ENCODE measurements around the gene OR8D2. TPM values are rescaled to one million over a fixed set of nuclear protein-coding genes. Genes with fewer than 3 reads are reported as not detected.

OR8D2 gene
- not detected for polyA plus RNA-seq (2013, experiment 1 of 2)
- not detected for polyA plus RNA-seq (2013, experiment 2 of 2)

GRCh38 chr11:124320097-124320496 lies at the start of gene OR8D2:
OR8D2 (minus strand) TSS chr11:124320197; CDS start chr11:124320197, 0 bp downstream.
- no peak within 1 kb of the TSS for H3K18ac ChIP-seq (ENCODE audit: low read length)
- H3K9me3 ChIP-seq (replicated peaks in 1 of 2; ENCODE audit: control insufficient read depth in 2 of 2, insufficient read depth in 1 of 2, low read depth in 1 of 2, low read length in 2 of 2), result no peaks in the 10 kb centered on the region
- WGBS, 2 donors (ENCODE audit: extremely low coverage in 2 of 2, insufficient read length in 2 of 2, insufficient replicate concordance in 1 of 2), result no CpG with 5 or more reads among the region's 1 CpG
- no peak for DNase-seq (ENCODE audit: low spot score)
- no peak within 1 kb of the TSS for H2AFZ ChIP-seq (ENCODE audit: low read length)
- no peak within 1 kb of the TSS for H3K9ac ChIP-seq (ENCODE audit: low read depth, low read length, poor library complexity)
- no peak within 1 kb of the TSS for H3K4ac ChIP-seq (ENCODE audit: low read length)
- H3K27me3 ChIP-seq (ENCODE audit: control insufficient read depth in 3 of 3, insufficient read depth in 3 of 3, low read depth in 1 of 3, low read length in 3 of 3), result no peaks in the 10 kb centered on the region
- no peak within 1 kb of the TSS for H3K23ac ChIP-seq (ENCODE audit: low read depth, low read length, poor library complexity)
- H2AK5ac ChIP-seq (ENCODE audit: low read depth, low read length), result no peak within 1 kb of the TSS
- H2BK12ac ChIP-seq (ENCODE audit: low read length), result no peak within 1 kb of the TSS
- H4K8ac ChIP-seq (ENCODE audit: low read depth, low read length), result no peak within 1 kb of the TSS
- no peaks in the 10 kb centered on the region for H3K79me1 ChIP-seq (ENCODE audit: low read depth, low read length)
- no peaks in the 10 kb centered on the region for H3K4me1 ChIP-seq (ENCODE audit: control insufficient read depth in 2 of 2, insufficient read depth in 1 of 2, low read depth in 1 of 2, low read length in 2 of 2)
- no peak within 1 kb of the TSS for H2BK120ac ChIP-seq (ENCODE audit: low read depth, low read length)
- H3K14ac ChIP-seq (ENCODE audit: low read length), result no peak within 1 kb of the TSS
- no peak within 1 kb of the TSS for H3K4me3 ChIP-seq (ENCODE audit: low read length in 2 of 2)
- H2BK5ac ChIP-seq (ENCODE audit: low read length), result no peak within 1 kb of the TSS
- no peak within 1 kb of the TSS for H4K91ac ChIP-seq (ENCODE audit: low read depth, low read length, poor library complexity)
- H2BK15ac ChIP-seq (ENCODE audit: low read length), result no peak within 1 kb of the TSS
- no peaks in the 10 kb centered on the region for H3K36me3 ChIP-seq (replicated peaks in 1 of 2; ENCODE audit: control insufficient read depth in 2 of 2, insufficient read depth in 2 of 2, low read length in 2 of 2)
- no peak within 1 kb of the TSS for H3K27ac ChIP-seq (replicated peaks; ENCODE audit: low read length)
- H3K4me2 ChIP-seq (ENCODE audit: insufficient read depth, low read length, poor library complexity, severe bottlenecking), result no peak within 1 kb of the TSS

GRCh38 chr11:124359566-124359965 lies 39.6 kb upstream of the OR8D2 start:
- H3K4ac ChIP-seq (ENCODE audit: low read length), result no peak overlapping the region
- H3K79me1 ChIP-seq (ENCODE audit: low read depth, low read length), result no peaks in the 10 kb centered on the region
- H3K27ac ChIP-seq (replicated peaks; ENCODE audit: low read length), result no peak overlapping the region
- no peaks in the 10 kb centered on the region for H3K27me3 ChIP-seq (ENCODE audit: control insufficient read depth in 3 of 3, insufficient read depth in 3 of 3, low read depth in 1 of 3, low read length in 3 of 3)
- no peak overlapping the region for H2AFZ ChIP-seq (ENCODE audit: low read length)
- H2BK12ac ChIP-seq (ENCODE audit: low read length), result no peak overlapping the region
- no peak overlapping the region for H2BK15ac ChIP-seq (ENCODE audit: low read length)
- H4K8ac ChIP-seq (ENCODE audit: low read depth, low read length), result no peak overlapping the region
- no peak overlapping the region for H3K4me3 ChIP-seq (ENCODE audit: low read length in 2 of 2)
- H3K9me3 ChIP-seq (replicated peaks in 1 of 2; ENCODE audit: control insufficient read depth in 2 of 2, insufficient read depth in 1 of 2, low read depth in 1 of 2, low read length in 2 of 2), result no peaks in the 10 kb centered on the region
- H3K4me2 ChIP-seq (ENCODE audit: insufficient read depth, low read length, poor library complexity, severe bottlenecking), result no peak overlapping the region
- H3K23ac ChIP-seq (ENCODE audit: low read depth, low read length, poor library complexity), result no peak overlapping the region
- H3K14ac ChIP-seq (ENCODE audit: low read length), result no peak overlapping the region
- H3K4me1 ChIP-seq (ENCODE audit: control insufficient read depth in 2 of 2, insufficient read depth in 1 of 2, low read depth in 1 of 2, low read length in 2 of 2), result no peaks in the 10 kb centered on the region
- H3K9ac ChIP-seq (ENCODE audit: low read depth, low read length, poor library complexity), result no peak overlapping the region
- H2BK5ac ChIP-seq (ENCODE audit: low read length), result no peak overlapping the region
- H3K36me3 ChIP-seq (replicated peaks in 1 of 2; ENCODE audit: control insufficient read depth in 2 of 2, insufficient read depth in 2 of 2, low read length in 2 of 2), result no peaks in the 10 kb centered on the region
- no peak for DNase-seq (ENCODE audit: low spot score)
- no peak overlapping the region for H2BK120ac ChIP-seq (ENCODE audit: low read depth, low read length)
- no peak overlapping the region for H3K18ac ChIP-seq (ENCODE audit: low read length)
- H4K91ac ChIP-seq (ENCODE audit: low read depth, low read length, poor library complexity), result no peak overlapping the region
- WGBS, 2 donors (ENCODE audit: extremely low coverage in 2 of 2, insufficient read length in 2 of 2, insufficient replicate concordance in 1 of 2), result no CpG with 5 or more reads among the region's 2 CpGs
- H2AK5ac ChIP-seq (ENCODE audit: low read depth, low read length), result no peak overlapping the region

GRCh38 chr11:124346311-124346955 lies 26.4 kb upstream of the OR8D2 start:
- no peak overlapping the region for H4K91ac ChIP-seq (ENCODE audit: low read depth, low read length, poor library complexity)
- no peak for DNase-seq (ENCODE audit: low spot score)
- no peaks in the 10 kb centered on the region for H3K9me3 ChIP-seq (replicated peaks in 1 of 2; ENCODE audit: control insufficient read depth in 2 of 2, insufficient read depth in 1 of 2, low read depth in 1 of 2, low read length in 2 of 2)
- H3K18ac ChIP-seq (ENCODE audit: low read length), result no peak overlapping the region
- no peak overlapping the region for H2AFZ ChIP-seq (ENCODE audit: low read length)
- H3K79me1 ChIP-seq (ENCODE audit: low read depth, low read length), result no peaks in the 10 kb centered on the region
- H2BK5ac ChIP-seq (ENCODE audit: low read length), result no peak overlapping the region
- H3K4me2 ChIP-seq (ENCODE audit: insufficient read depth, low read length, poor library complexity, severe bottlenecking), result no peak overlapping the region
- no peak overlapping the region for H2AK5ac ChIP-seq (ENCODE audit: low read depth, low read length)
- H3K4me1 ChIP-seq (ENCODE audit: control insufficient read depth in 2 of 2, insufficient read depth in 1 of 2, low read depth in 1 of 2, low read length in 2 of 2), result no peaks in the 10 kb centered on the region
- H2BK15ac ChIP-seq (ENCODE audit: low read length), result no peak overlapping the region
- H3K23ac ChIP-seq (ENCODE audit: low read depth, low read length, poor library complexity), result no peak overlapping the region
- no peak overlapping the region for H3K27ac ChIP-seq (replicated peaks; ENCODE audit: low read length)
- WGBS, 2 donors (ENCODE audit: extremely low coverage in 2 of 2, insufficient read length in 2 of 2, insufficient replicate concordance in 1 of 2), result no CpG with 5 or more reads among the region's 3 CpGs
- H4K8ac ChIP-seq (ENCODE audit: low read depth, low read length), result no peak overlapping the region
- H3K36me3 ChIP-seq (replicated peaks in 1 of 2; ENCODE audit: control insufficient read depth in 2 of 2, insufficient read depth in 2 of 2, low read length in 2 of 2), result no peaks in the 10 kb centered on the region
- H3K9ac ChIP-seq (ENCODE audit: low read depth, low read length, poor library complexity), result no peak overlapping the region
- no peak overlapping the region for H2BK12ac ChIP-seq (ENCODE audit: low read length)
- H2BK120ac ChIP-seq (ENCODE audit: low read depth, low read length), result no peak overlapping the region
- H3K14ac ChIP-seq (ENCODE audit: low read length), result no peak overlapping the region
- no peak overlapping the region for H3K4me3 ChIP-seq (ENCODE audit: low read length in 2 of 2)
- no peaks in the 10 kb centered on the region for H3K27me3 ChIP-seq (ENCODE audit: control insufficient read depth in 3 of 3, insufficient read depth in 3 of 3, low read depth in 1 of 3, low read length in 3 of 3)
- H3K4ac ChIP-seq (ENCODE audit: low read length), result no peak overlapping the region

GRCh38 chr11:124344346-124344745 lies 24.3 kb upstream of the OR8D2 start:
- WGBS, 2 donors (ENCODE audit: extremely low coverage in 2 of 2, insufficient read length in 2 of 2, insufficient replicate concordance in 1 of 2), result no CpG with 5 or more reads among the region's 5 CpGs
- Histone ChIP-seq H2BK12ac (ENCODE audit: low read length) (no peak overlapping the region), H2BK120ac (ENCODE audit: low read depth, low read length) (no peak overlapping the region), H4K8ac (ENCODE audit: low read depth, low read length) (no peak overlapping the region), H3K79me1 (ENCODE audit: low read depth, low read length) (no peaks in the 10 kb centered on the region), H3K4me2 (ENCODE audit: insufficient read depth, low read length, poor library complexity, severe bottlenecking) (no peak overlapping the region), H3K4ac (ENCODE audit: low read length) (no peak overlapping the region), H3K36me3 (replicated peaks in 1 of 2; ENCODE audit: control insufficient read depth in 2 of 2, insufficient read depth in 2 of 2, low read length in 2 of 2) (no peaks in the 10 kb centered on the region), H2AFZ (ENCODE audit: low read length) (no peak overlapping the region), H3K9ac (ENCODE audit: low read depth, low read length, poor library complexity) (no peak overlapping the region), H3K23ac (ENCODE audit: low read depth, low read length, poor library complexity) (no peak overlapping the region), H4K91ac (ENCODE audit: low read depth, low read length, poor library complexity) (no peak overlapping the region), H3K27me3 (ENCODE audit: control insufficient read depth in 3 of 3, insufficient read depth in 3 of 3, low read depth in 1 of 3, low read length in 3 of 3) (no peaks in the 10 kb centered on the region), H3K9me3 (replicated peaks in 1 of 2; ENCODE audit: control insufficient read depth in 2 of 2, insufficient read depth in 1 of 2, low read depth in 1 of 2, low read length in 2 of 2) (no peaks in the 10 kb centered on the region), H2BK5ac (ENCODE audit: low read length) (no peak overlapping the region), H3K4me1 (ENCODE audit: control insufficient read depth in 2 of 2, insufficient read depth in 1 of 2, low read depth in 1 of 2, low read length in 2 of 2) (no peaks in the 10 kb centered on the region), H2BK15ac (ENCODE audit: low read length) (no peak overlapping the region), H3K27ac (replicated peaks; ENCODE audit: low read length) (no peak overlapping the region), H2AK5ac (ENCODE audit: low read depth, low read length) (no peak overlapping the region), H3K4me3 (ENCODE audit: low read length in 2 of 2) (no peak overlapping the region), H3K18ac (ENCODE audit: low read length) (no peak overlapping the region), H3K14ac (ENCODE audit: low read length) (no peak overlapping the region)
- DNase-seq (ENCODE audit: low spot score), result no peak

Measured in neuronal stem cell (in vitro differentiated cells).